Panc1 (cell line): ENCODE results near the gene DMGDH.

Source experiments
- CTCF ChIP-seq: fragments of 450-650 bp; IDR thresholded peaks from 2 replicates; pipeline ENCODE4 v1.5.1; 2017; ENCODE audit warnings: mild to moderate bottlenecking
- POLR2AphosphoS5 ChIP-seq: IDR thresholded peaks from 2 replicates; pipeline ENCODE4 v1.6.1; 2012; ENCODE audit warnings: mild to moderate bottlenecking, low read depth, low read length, moderate library complexity

DNA sequence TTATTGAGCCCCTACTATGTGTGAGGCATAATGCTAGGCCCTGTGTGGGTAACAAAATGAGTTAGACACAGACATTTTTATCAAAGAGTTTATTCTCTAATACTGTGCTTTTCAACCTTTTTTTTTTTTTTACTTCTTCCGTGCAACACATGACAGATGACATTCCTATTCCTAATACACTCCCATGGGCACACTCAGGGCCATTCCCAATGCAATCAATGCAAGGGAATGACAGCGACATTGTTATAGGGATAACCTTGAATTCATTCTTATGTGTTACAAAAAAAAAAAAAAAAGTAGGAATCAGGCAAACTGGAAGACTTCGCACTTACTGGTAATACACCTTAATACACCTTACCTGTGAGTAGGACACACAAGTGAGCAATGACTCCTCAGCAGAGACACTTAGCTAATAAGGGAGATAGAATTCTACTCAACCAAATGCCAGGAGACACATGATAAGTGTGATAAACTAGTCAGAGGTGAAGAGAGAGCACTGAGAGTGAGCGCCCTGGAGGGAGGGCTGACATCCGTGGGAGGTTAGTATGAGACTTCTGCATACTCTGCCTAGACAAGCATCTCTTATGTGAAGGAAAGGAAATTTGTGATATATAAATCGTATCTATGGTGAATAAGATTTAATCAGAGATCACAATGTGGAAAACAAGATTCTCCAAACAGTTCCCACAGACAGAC lies 63.4 kb downstream of the DMGDH start:
- no peak for TF ChIP-seq CTCF
- TF ChIP-seq POLR2AphosphoS5 = no peak
